Skin of body (tissue), 2 donors: ENCODE results near the gene BNC2. TPM values are rescaled to one million over a fixed set of nuclear protein-coding genes. Genes with fewer than 3 reads are reported as not detected.

Experiments
- DNase-seq: peaks from one replicate; lab custom pipeline; 2025; lab: John Stamatoyannopoulos, UW
- total RNA-seq: library from RNA; depleted of rRNA; stranded (reverse); fragments of >200 nt; gene quantifications from one replicate; pipeline ENCODE4 v1.2.3, GENCODE V29; 2014

Gene BNC2
- total RNA-seq, 1 donor from 2014 or later: 30.8 TPM

- DNase-seq: peak; percentile 88
These were observed 191.1 kb downstream of the BNC2 start for GRCh38 chr9:16679327-16679821.

DNA sequence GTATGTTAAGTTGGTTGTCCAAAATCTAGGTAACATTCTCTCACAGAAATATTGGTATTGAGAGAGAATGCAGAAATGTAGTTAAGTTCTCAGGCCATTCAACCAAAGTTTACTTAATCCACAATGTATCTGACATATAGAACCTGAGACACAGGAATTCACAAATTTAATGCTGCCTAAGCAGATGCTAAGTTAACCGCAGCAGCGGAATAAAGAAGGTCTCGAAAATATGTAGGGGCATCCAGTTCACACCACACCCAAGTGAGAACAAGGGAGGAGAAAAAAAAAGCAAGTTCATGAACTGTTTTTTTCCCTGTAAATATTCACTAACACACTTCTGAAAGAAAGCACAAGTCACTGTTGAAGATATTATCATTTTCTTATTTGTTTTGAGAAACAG, 194.0 kb downstream of the BNC2 start:
- DNase-seq: no peak

DNA sequence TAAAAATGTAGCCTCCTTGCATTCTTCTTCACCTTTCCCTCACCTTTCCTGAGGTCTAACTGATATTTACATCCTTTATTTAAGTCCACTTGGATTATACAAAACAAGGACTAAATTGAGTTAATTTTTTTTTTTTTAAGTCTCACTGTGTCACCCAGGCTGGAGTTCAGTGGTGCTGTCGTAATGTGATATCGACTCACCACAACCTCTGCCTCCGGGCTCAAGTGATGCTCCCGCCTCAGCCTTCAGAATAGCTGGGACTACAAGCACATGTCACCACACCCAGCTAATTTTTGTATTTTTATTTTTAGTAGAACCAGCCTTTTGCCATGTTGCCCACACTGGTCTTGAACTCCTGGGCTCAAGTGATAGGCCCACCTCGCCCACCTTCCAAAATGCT, 195.3 kb downstream of the BNC2 start:
- DNase-seq: no peak

DNA sequence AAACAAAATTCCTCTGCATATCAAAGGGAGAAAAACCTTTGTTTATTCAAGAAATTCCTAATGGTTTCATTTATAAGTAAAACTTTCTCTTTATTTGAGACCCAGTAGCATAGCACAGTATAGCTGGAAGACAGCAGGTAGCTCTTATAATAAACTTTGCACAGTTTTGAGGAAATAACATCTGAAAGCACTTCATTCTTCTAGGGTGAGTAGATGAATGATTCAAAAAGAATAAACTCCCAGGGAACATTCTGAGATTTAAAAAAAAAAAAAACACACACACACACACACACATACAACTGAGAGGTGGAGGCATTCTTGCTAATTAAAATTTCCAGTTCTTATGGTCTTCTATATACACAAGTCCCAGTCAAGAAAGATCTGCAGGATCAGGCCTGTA, 197.3 kb downstream of the BNC2 start:
- DNase-seq: no peak

DNA sequence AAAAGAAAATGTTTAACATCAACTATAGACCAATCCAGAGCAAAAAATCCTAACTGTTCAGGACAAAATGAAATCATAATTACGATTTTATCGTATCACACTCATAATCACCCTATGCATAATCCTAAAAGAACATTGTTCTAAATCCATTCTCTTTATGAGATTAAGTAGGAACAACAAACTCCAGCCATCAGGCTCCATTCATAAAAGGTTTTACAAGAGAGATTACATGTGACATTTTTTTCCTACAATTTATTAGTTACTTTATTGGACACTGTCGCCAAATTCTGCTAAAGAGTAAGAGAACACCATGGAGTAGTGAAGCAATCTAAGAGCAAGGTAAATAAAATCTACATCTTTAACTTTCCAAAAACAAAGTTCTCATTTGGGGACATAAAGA, 198.0 kb downstream of the BNC2 start:
- DNase-seq: no peak

- DNase-seq: no peak
These were observed 198.8 kb downstream of the BNC2 start for GRCh38 chr9:16671591-16672137.

GRCh38 chr9:16670791-16671190, 199.7 kb downstream of the BNC2 start:
- no peak for DNase-seq

DNA sequence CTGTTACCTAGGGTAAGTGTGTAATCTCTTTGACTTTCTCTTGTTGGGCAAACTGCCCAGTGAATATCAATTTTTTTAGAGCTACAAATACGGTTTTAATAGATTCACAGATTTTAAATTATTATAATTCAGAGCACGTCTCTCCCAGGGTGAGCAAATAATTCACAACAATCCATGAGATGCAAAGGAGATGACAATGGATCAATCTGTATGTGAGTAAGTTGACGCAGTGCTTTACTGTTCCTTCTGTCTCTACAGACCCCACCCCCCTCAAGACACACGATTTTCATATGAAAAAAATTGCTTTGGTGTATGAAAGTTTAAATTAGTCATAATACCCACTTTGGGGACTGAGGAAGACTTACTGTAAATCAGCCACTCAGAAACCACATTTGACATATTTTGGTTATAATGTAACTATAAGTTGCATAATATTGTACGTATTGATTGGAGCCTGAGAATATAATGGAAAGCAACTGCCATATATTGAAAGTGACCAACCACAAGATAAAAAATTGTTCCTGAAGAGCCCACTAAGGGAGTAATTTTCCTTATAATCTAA, 201.7 kb downstream of the BNC2 start:
- DNase-seq: no peak

- no peak for DNase-seq
These were observed 206.3 kb downstream of the BNC2 start for GRCh38 chr9:16664211-16664610.

GRCh38 chr9:16661816-16662215, 208.7 kb downstream of the BNC2 start:
- DNase-seq: no peak

DNA sequence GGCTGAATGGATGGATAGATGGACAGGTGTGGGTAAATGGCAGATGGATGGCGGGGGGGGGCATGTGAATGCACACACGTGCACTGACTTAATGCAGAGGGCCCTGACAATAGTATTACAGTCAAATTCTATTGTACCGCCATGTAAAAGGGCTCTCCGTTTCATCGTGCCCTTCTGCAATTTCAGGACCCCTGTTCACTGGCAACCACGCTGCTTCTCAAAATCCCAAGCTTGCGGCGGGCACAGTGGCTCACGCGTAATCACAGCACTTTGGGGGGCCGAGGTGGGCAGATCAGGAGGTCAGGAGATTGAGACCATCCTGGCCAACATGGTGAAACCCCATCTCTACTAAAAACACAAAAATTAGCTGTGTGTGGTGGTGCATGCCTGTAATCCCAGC, 211.4 kb downstream of the BNC2 start:
- no peak for DNase-seq

GRCh38 chr9:16656432-16657169, 213.9 kb downstream of the BNC2 start:
- DNase-seq: no peak

DNA sequence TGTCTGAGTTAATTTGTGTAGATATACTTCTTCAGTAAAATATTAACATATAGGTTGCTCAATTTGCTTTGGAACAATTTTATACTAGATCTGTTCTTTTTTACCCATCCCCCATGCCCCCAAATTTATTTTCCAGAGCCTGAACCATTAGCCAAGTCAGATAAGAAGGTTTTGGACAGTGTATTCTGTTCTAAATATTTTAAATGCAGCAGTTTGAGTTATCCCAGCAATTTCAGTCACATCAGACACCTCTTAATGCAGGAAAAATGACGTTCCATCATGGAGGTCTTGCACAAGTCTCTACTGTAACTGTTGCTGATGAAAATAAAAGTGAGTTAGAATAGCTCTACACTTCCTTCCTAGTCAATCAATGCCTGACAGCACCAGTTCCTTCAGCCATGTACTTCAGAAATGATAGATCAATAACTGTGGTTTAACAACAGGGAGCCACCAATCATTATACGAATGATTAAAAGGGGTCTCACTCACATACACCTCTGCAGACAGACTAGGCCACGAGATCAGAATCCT, 215.8 kb downstream of the BNC2 start:
- DNase-seq: no peak

- DNase-seq: no peak
These were observed 216.7 kb downstream of the BNC2 start for GRCh38 chr9:16653491-16654399.

DNA sequence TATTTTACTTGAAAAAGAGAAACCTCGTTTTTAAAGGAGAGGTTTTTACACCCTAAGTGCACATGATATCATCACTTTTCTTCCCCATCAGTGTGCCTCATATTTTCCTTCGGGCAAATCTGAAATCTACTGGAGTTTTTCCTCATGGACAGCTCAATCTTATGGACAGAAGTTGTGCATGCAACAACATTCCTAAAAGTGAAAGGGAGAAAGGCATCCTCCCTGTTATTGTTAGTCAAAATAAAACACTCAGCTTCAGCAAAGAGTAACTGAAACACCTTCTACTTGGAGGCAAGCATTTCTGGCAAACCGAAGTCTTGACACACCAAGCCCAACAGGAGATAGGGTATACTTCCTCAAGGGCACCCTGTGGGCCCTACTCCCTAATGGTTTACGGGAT, 217.9 kb downstream of the BNC2 start:
- DNase-seq: peak; percentile 14

DNA sequence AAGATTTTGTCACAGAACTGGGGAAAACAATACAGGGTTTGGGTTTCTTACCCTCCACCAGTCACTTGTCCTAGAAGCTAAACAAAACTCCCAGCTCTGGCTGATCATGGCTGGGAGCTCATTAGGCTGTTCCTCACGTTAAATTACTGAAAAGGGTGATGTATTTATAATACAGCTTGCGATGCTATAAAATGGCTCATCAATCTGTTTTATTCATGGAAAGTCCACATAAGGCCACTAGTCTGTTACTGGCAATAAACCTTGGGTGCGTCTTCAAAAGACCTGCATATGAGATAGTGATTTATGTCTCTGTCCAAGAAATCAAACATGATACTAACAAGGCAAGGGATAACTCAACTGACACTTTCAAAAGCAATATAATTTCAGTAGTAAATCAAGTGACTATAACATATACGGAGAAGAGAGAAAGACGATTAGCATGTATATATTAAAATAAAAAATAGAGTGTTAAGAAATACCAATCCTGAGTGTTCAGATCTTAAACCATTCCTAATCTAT, 219.0 kb downstream of the BNC2 start:
- DNase-seq: no peak

GRCh38 chr9:16645970-16646369, 224.5 kb downstream of the BNC2 start:
- no peak for DNase-seq

DNA sequence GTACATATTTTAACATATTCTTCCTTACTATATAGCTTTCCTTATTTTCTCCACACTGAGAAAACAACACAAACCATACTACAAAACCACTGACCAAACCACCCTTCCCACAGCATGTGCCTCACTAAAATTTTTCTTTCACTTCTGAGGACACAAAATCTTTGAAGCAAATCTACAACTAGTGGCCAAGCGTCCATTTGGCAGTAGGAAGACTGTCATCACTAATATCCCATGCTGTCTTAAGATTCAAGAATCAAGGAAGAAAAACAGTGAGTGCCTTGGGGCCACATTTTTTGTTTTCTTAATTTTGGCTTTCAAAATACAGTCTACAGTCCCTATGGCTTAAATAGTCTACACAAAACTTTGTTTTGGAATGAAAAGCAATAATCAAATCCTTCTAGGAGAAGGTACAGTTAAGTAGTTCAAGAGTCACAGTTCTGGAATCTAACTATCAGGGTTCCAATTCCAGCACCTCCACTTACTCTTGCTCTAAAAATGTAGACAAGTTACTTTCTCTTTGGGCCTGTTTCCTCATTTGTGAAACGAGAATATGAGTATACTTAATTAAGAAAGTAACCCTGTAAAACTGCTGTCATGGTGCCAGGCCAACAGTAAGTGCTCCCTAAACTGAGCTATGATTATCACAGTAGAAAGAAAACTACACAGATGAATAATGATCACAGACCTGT, 227.9 kb downstream of the BNC2 start:
- DNase-seq: no peak

DNA sequence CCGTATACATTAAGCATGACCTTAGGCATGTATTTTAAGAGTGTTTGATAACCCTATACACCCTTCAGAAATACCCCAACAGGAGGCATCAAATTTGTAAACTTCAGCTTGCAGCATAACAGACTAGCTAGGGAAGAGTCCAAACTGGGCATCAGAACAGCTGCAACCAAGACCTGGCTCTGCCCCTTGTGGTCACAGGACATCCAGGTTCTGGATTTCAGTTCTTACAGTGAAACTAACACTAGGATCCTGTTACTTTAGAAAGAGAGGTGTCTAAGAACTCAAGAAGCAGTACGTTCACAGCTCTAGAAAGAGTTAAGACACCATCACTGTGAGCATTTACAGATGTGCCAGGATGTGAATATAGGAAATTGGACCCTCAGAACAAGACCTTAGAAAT, 229.8 kb downstream of the BNC2 start:
- no peak for DNase-seq

DNA sequence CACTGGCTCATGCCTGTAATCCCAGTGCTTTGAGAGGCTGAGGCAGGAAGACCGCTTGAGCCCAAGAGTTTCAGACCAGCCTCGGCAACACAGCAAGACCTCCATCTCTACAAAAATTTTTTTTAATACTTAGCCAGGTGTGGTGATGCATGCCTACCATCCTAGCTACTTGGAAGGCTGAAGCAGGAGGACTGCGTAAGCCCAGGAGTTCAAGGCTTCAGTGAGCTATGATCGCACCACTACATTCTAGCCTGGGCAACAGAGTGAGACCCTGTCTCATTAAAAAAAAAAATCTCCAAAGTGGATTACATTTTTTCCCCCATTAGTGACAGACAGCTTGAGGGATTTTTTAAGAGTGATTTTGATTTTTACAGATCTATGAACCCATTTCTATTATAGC, 230.8 kb downstream of the BNC2 start:
- DNase-seq: no peak

DNA sequence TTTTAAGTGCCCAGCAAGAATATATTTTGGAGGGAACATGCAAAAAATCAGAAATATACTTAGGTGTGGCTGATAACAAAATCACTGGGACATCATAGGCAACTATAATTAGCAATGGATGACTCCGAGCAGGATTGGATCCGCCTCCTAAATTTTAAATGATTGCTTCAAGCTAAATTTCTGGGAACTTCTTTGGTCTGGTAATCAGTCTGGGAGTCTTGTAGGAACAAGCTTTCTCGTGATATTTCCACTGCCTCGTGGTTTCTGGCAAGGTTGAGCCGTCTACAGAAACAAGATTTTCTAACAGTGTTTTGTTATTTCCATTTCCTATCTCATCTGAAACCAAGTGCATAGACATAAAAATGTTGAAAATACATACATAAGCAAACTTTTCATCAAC, 232.6 kb downstream of the BNC2 start:
- peak; percentile 25 for DNase-seq
